IMR-90 (cell line): ENCODE measurements around the gene RNU1-1. TPM values are rescaled to one million over a fixed set of nuclear protein-coding genes. Genes with fewer than 3 reads are reported as not detected.
"Not testable (repeated sequence)": the region's sequence is repeated elsewhere in the genome, so short reads cannot be mapped to it uniquely, and the experiment has no call there.

Experiments
- ATAC-seq: fragments of 200-7000 bp; cut with Tn5 transposase; 2 replicates; pipeline ENCODE4 v1.9.1; 2020; ENCODE audit warnings: low read depth, mild to moderate bottlenecking, moderate library complexity
- BruUV-seq: library from RNA; stranded (reverse); fragments of 400-500 nt; replicated peaks from 2 replicates; lab custom pipeline; 2021; lab: Mats Ljungman, UMichigan
- CTCF ChIA-PET: fragments of 300-600 bp; formaldehyde crosslinking; extraction: SDS; loops from one replicate; lab custom pipeline; 2021; ENCODE audit warnings: antibody characterized with exemption; lab: Yijun Ruan, JAX
- POLR2A ChIA-PET: fragments of 300-600 bp; sonication (Branson Sonifier 250); formaldehyde crosslinking; loops from one replicate; lab custom pipeline; 2022; ENCODE audit warnings: antibody characterized with exemption; ENCODE audit not compliant: unreplicated experiment; lab: Charles Lee
- DNase-seq: peaks from one replicate; pipeline ENCODE4 v3.0.0; 2013
- H2AFZ ChIP-seq: replicated peaks from 2 replicates; pipeline ENCODE3; 2013; ENCODE audit warnings: low read length, mild to moderate bottlenecking; ENCODE audit not compliant: poor library complexity
- H2AK5ac ChIP-seq: 2 replicates; pipeline ENCODE4 v1.6.1; 2013; ENCODE audit warnings: low read depth, low read length, inconsistent platforms
- H2AK9ac ChIP-seq: replicated peaks from 2 replicates; pipeline ENCODE3; 2013; ENCODE audit warnings: mild to moderate bottlenecking, low read depth, low read length, moderate library complexity; ENCODE audit not compliant: poor library complexity
- H2BK120ac ChIP-seq: 2 replicates; pipeline ENCODE4 v1.6.1; 2013; ENCODE audit warnings: low read depth, low read length, inconsistent platforms
- H2BK15ac ChIP-seq: 3 replicates; pipeline ENCODE4 v1.6.1; 2013; ENCODE audit warnings: low read depth, low read length, inconsistent platforms
- H2BK20ac ChIP-seq: 2 replicates; pipeline ENCODE4 v1.6.1; 2013; ENCODE audit warnings: low read depth, mild to moderate bottlenecking, inconsistent platforms, low read length, moderate library complexity
- H2BK5ac ChIP-seq: 2 replicates; pipeline ENCODE4 v1.6.1; 2013; ENCODE audit warnings: mild to moderate bottlenecking, low read depth, low read length, inconsistent platforms; ENCODE audit not compliant: poor library complexity, severe bottlenecking
- H3K14ac ChIP-seq: replicated peaks from 2 replicates; pipeline ENCODE4 v1.6.1; 2013; ENCODE audit warnings: low read depth, low read length, inconsistent platforms
- H3K18ac ChIP-seq: 2 replicates; pipeline ENCODE4 v1.6.1; 2013; ENCODE audit warnings: low read depth, low read length, control low read depth
- H3K23ac ChIP-seq: 2 replicates; pipeline ENCODE4 v1.6.1; 2013; ENCODE audit warnings: low read depth, low read length, inconsistent platforms
- H3K27ac ChIP-seq: 2 replicates; pipeline ENCODE4 v1.5.1; 2013; ENCODE audit warnings: mild to moderate bottlenecking, control low read depth, low read length; ENCODE audit not compliant: insufficient read depth
- H3K27me3 ChIP-seq: 2 replicates; pipeline ENCODE4 v1.6.1; 2013; ENCODE audit warnings: low read length; ENCODE audit not compliant: control insufficient read depth, insufficient read depth
- H3K36me3 ChIP-seq: 2 replicates; pipeline ENCODE4 v1.6.1; 2013; ENCODE audit warnings: low read length, mixed read lengths; ENCODE audit not compliant: control insufficient read depth, insufficient read depth
- H3K4ac ChIP-seq: 2 replicates; pipeline ENCODE4 v1.6.1; 2013; ENCODE audit warnings: low read depth, low read length, inconsistent platforms
- H3K4me1 ChIP-seq: 2 replicates; pipeline ENCODE4 v1.6.1; 2013; ENCODE audit warnings: low read length, mixed read lengths; ENCODE audit not compliant: control insufficient read depth, insufficient read depth
- H3K4me2 ChIP-seq: 2 replicates; pipeline ENCODE4 v1.6.1; 2013; ENCODE audit warnings: low read depth, mild to moderate bottlenecking, control low read depth, low read length, moderate library complexity
- H3K4me3 ChIP-seq: 2 replicates; pipeline ENCODE4 v1.5.1; 2013; ENCODE audit warnings: low read depth, mild to moderate bottlenecking, control low read depth, low read length, moderate library complexity; ENCODE audit not compliant: insufficient read depth
- H3K56ac ChIP-seq: 2 replicates; pipeline ENCODE4 v1.6.1; 2013; ENCODE audit warnings: low read length, inconsistent platforms; ENCODE audit not compliant: insufficient read depth; ENCODE audit errors: extremely low read depth
- H3K79me1 ChIP-seq, 2 experiments: 2 replicates each; pipeline ENCODE4 v1.6.1; 2013; ENCODE audit warnings: low read length in 2 of 2, inconsistent platforms in 1 of 2, low read depth in 1 of 2
- H3K9ac ChIP-seq: 2 replicates; pipeline ENCODE4 v1.6.1; 2013; ENCODE audit warnings: low read depth, low read length, control low read depth
- H3K9me1 ChIP-seq: 2 replicates; pipeline ENCODE4 v1.6.1; 2013; ENCODE audit warnings: low read length, inconsistent platforms; ENCODE audit not compliant: insufficient read depth
- H3K9me3 ChIP-seq: 2 replicates; pipeline ENCODE4 v1.6.1; 2013; ENCODE audit warnings: low read length; ENCODE audit not compliant: control insufficient read depth, insufficient read depth
- H4K20me1 ChIP-seq: 2 replicates; pipeline ENCODE4 v1.6.1; 2013; ENCODE audit warnings: low read length, inconsistent platforms; ENCODE audit not compliant: insufficient read depth
- H4K5ac ChIP-seq: 2 replicates; pipeline ENCODE4 v1.6.1; 2013; ENCODE audit warnings: mild to moderate bottlenecking, low read depth, low read length, control low read depth
- H4K8ac ChIP-seq, 2 experiments: 2 replicates each; pipeline ENCODE4 v1.6.1; 2013; ENCODE audit warnings: low read depth in 2 of 2, low read length in 2 of 2, control low read depth in 1 of 2, inconsistent platforms in 1 of 2
- H4K91ac ChIP-seq: 2 replicates; pipeline ENCODE4 v1.6.1; 2013; ENCODE audit warnings: low read depth, low read length, inconsistent platforms; ENCODE audit not compliant: insufficient read depth
- WGBS, 2 experiments: methylation state at CpG; one replicate each; pipeline versions ENCODE4 v1.1.5 to v1.1.7; 2013; ENCODE audit warnings: missing lambda C conversion rate in 2 of 2; ENCODE audit not compliant: insufficient read length in 1 of 2; ENCODE audit errors: extremely low coverage in 2 of 2; 5-methylcytosine and 5-hydroxymethylcytosine counted together
- dilution Hi-C: fragments of 300-500 bp; cut with HindIII; formaldehyde crosslinking; loops from one replicate; pipeline ENCODE4 v1.14.3; 2018; ENCODE audit warnings: low sequenced_read_pairs; ENCODE audit not compliant: unreplicated experiment
- in situ Hi-C: fragments of 300-500 bp; cut with MboI; formaldehyde crosslinking; loops from 3 replicates; pipeline ENCODE4 v1.14.3; 2019; ENCODE audit warnings: low sequenced_read_pairs, inconsistent platforms, mixed read lengths
- intact Hi-C: fragments of 100-400 bp; cut with micrococcal nuclease; formaldehyde crosslinking; loops from 2 replicates; pipeline ENCODE4 v1.10.0; 2022
- polyA plus RNA-seq, 3 experiments: library from polyadenylated mRNA; depleted of rRNA; stranded (reverse); fragments of >200 nt; gene quantifications; 2 replicates each; pipeline ENCODE4 v1.2.3, GENCODE V29; 2012; ENCODE audit warnings: low replicate concordance in 1 of 3
- total RNA-seq: library from RNA; depleted of rRNA; stranded (reverse); fragments of >200 nt; gene quantifications from 2 replicates; pipeline ENCODE4 v1.2.3, GENCODE V29; 2012

Gene RNU1-1
- total and polyA plus RNA-seq, 2 of the 4 experiments (the other 2 are of a cell fraction) = under 0.01 TPM; not detected in 1

GRCh38 chr1:16483639-16484500 is 30.2 kb downstream of the RNU1-1 start:
- H3K4me1 ChIP-seq, BruUV-seq, H2BK15ac ChIP-seq, H3K9me3 ChIP-seq, CTCF ChIA-PET, DNase-seq, H2AK5ac ChIP-seq, H4K8ac ChIP-seq, in situ Hi-C loops, dilution Hi-C loops, H4K20me1 ChIP-seq, H2BK20ac ChIP-seq, POLR2A ChIA-PET, H3K9ac ChIP-seq, H3K56ac ChIP-seq, intact Hi-C loops, H3K79me1 ChIP-seq, H3K4ac ChIP-seq, H4K5ac ChIP-seq, H4K91ac ChIP-seq, H3K14ac ChIP-seq, H3K9me1 ChIP-seq, H3K18ac ChIP-seq, H3K27ac ChIP-seq, H2BK120ac ChIP-seq, H2AFZ ChIP-seq, H3K23ac ChIP-seq, H2BK5ac ChIP-seq, H2AK9ac ChIP-seq, H3K4me3 ChIP-seq, ATAC-seq, H3K27me3 ChIP-seq, H3K4me2 ChIP-seq: not testable (repeated sequence)
- WGBS, 2 experiments = 90% methylated on average over 17 of the region's 45 CpGs; no CpG with 5 or more reads in 1 of the 2 experiments
- peaks cover 45% of the 10 kb centered on the region for H3K36me3 ChIP-seq

- H2BK15ac ChIP-seq, CTCF ChIA-PET, H2BK120ac ChIP-seq, H2BK20ac ChIP-seq, H3K9ac ChIP-seq, H3K9me3 ChIP-seq, H3K4ac ChIP-seq, H3K4me2 ChIP-seq, H4K5ac ChIP-seq, intact Hi-C loops, H3K56ac ChIP-seq, ATAC-seq, in situ Hi-C loops, H3K4me3 ChIP-seq, H3K9me1 ChIP-seq, H3K14ac ChIP-seq, H2AK5ac ChIP-seq, H3K18ac ChIP-seq, H3K27me3 ChIP-seq, H3K79me1 ChIP-seq, H4K8ac ChIP-seq, H3K4me1 ChIP-seq, dilution Hi-C loops, H2AFZ ChIP-seq, H4K20me1 ChIP-seq, H2AK9ac ChIP-seq, H4K91ac ChIP-seq, DNase-seq, H2BK5ac ChIP-seq, H3K27ac ChIP-seq, H3K23ac ChIP-seq, BruUV-seq: not testable (repeated sequence)
- POLR2A ChIA-PET = interaction anchor here (0.6 kb wide), 1 partner anchor 111 kb away, joined by 9 read pairs; no protein-coding TSS in a partner anchor
- 97% methylated on average over 23 of the region's 26 CpGs; no CpG with 5 or more reads in 1 of the 2 experiments for WGBS, 2 experiments
- H3K36me3 ChIP-seq = peaks cover 51% of the 10 kb centered on the region
Measured at GRCh38 chr1:16483146-16483545, 30.9 kb downstream of the RNU1-1 start.
